Adipose tissue (tissue), 3 donors: Measurements from ENCODE around the gene RBMS3. TPM values are rescaled to one million over a fixed set of nuclear protein-coding genes. Genes with fewer than 3 reads are reported as not detected.

ENCODE experiments used
- H3K27ac ChIP-seq: one replicate; pipeline ENCODE4 v1.5.1; 2013; ENCODE audit warnings: low read depth, low read length
- WGBS, 3 donors: extraction: QIAGEN DNeasy Blood & Tissue Kit; methylation state at CpG; one replicate each; pipeline ENCODE4 v1.1.7; 2013; 5-methylcytosine and 5-hydroxymethylcytosine counted together
- polyA plus RNA-seq, 3 donors: library from polyadenylated mRNA; stranded (reverse); fragments of 200-250 nt; gene quantifications; one replicate each; pipeline ENCODE4 v1.2.3, GENCODE V29; 2013
- donor health status: healthy with polysubstance abuse.
- donor health status: Bipolar disorder and iron deficiency.
- donor health status: healthy.

The RBMS3 gene
- polyA plus RNA-seq, 3 donors = 1.4 to 16.2 (median 10.2) TPM

GRCh38 chr3:29331035-29331434 is 50.2 kb downstream of the RBMS3 start:
- WGBS, 3 donors = 76 to 89% (median 88%) methylated on average over 4 of the region's 4 CpGs
- H3K27ac ChIP-seq = no peak overlapping the region

- no peak overlapping the region for H3K27ac ChIP-seq
- 69 to 80% (median 70%) methylated on average over 5 of the region's 5 CpGs for WGBS, 3 donors
Observed at GRCh38 chr3:29331456-29332194, 50.8 kb downstream of the RBMS3 start.

DNA sequence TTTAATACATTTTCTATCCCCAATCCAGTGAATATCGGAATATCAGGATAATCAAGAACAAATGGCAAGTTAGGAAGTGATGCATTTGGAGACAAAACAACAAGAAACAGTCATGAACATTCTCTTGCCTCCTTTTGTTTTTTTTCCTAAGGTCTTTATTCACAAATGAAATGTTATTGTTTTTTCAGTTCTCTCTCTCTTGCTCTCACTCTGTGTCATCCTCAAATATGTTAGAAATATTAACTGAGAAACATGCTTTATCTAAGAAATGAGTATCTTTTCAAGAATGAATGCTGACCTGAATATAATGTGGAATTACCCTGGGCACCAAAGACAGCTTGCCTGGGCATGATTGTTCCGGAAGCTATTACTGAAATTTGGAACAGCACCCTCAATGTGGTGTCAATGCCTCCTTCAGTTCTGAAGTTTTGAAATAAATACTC is 51.3 kb downstream of the RBMS3 start:
- WGBS, 3 donors = 71 to 84% (median 81%) methylated on average over 2 of the region's 2 CpGs
- no peak overlapping the region for H3K27ac ChIP-seq

- 78 to 89% (median 82%) methylated on average over 3 of the region's 3 CpGs for WGBS, 3 donors
- H3K27ac ChIP-seq = no peak overlapping the region
Observed at GRCh38 chr3:29333576-29333975, 52.7 kb downstream of the RBMS3 start.

- H3K27ac ChIP-seq = no peak overlapping the region
Observed at GRCh38 chr3:29334706-29335105, 53.8 kb downstream of the RBMS3 start.

GRCh38 chr3:29335438-29335837 is 54.6 kb downstream of the RBMS3 start:
- 3 to 7% (median 6%) methylated on average over 6 of the region's 6 CpGs for WGBS, 3 donors
- no peak overlapping the region for H3K27ac ChIP-seq

More at GRCh38 chr3:29334706-29335105, 53.8 kb downstream of the RBMS3 start:
- 44 to 74% (median 70%) methylated on average over 3 of the region's 3 CpGs for WGBS, 3 donors

DNA sequence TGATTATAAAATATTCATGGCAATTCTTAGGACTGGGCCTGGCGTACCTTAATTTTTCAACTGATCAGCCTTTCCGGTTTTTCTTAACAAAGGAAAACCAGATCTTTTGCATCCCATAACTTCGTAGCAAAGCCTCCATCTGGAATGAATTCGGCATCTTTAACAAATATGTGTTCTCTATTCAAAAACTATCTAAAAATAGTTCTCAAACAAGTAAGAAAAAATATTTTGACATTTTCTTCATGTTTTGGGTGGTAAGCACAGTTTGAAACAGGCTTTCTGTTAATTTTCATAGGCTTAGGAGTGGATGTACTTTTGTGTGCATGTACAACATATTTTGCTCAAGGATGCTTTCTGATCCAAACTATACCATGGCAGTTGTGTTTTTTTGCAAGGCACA is 55.1 kb downstream of the RBMS3 start:
- 44 to 68% (median 46%) methylated on average over 4 of the region's 4 CpGs for WGBS, 3 donors

DNA sequence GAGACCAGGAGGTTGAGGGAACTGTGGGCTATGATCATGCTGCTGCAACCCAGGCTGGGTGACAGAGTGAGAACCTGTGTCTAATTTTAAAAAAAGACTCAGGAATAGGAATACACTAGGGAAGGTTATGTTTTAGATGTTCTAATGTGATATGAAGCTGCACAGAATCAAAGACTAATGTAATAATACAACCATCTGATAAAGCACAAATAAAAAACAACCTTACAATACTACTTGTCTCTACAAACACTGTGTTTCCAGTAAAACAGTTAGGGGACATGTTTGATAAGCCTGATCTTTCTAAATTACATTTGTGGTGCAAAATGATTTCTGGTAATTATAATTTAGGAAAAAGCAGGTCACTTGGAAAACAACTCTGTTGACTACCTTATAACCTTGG is 56.7 kb downstream of the RBMS3 start:
- H3K27ac ChIP-seq = no peak overlapping the region

More for the DNA sequence above, 55.1 kb downstream of the RBMS3 start:
- H3K27ac ChIP-seq = no peak overlapping the region

DNA sequence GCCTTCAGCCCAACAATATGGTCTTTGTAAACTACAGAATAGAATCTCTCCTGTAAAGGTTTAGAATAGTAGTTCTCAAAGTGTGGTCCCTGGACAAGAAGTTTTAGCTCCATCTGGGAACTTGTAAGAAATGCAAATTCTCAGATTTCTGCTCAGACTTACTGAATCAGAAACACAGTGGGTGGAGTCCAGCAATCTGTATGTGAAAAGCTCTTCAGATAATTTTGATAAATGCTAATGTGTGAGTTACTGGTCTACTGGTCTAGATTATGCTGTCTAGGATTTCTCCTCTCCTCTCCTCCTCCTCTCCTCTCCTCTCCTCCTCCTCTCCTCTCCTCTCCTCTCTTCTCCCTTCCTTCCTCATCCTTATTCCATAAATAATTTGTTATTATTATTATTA is 57.5 kb downstream of the RBMS3 start:
- no peak overlapping the region for H3K27ac ChIP-seq

- WGBS, 3 donors = 56 to 77% (median 74%) methylated on average over 8 of the region's 8 CpGs
- no peak overlapping the region for H3K27ac ChIP-seq
Observed at GRCh38 chr3:29339016-29339833, 58.4 kb downstream of the RBMS3 start.

GRCh38 chr3:29344154-29344553 is 63.3 kb downstream of the RBMS3 start:
- WGBS, 3 donors = 68 to 80% (median 77%) methylated on average over 3 of the region's 3 CpGs
- no peak overlapping the region for H3K27ac ChIP-seq

DNA sequence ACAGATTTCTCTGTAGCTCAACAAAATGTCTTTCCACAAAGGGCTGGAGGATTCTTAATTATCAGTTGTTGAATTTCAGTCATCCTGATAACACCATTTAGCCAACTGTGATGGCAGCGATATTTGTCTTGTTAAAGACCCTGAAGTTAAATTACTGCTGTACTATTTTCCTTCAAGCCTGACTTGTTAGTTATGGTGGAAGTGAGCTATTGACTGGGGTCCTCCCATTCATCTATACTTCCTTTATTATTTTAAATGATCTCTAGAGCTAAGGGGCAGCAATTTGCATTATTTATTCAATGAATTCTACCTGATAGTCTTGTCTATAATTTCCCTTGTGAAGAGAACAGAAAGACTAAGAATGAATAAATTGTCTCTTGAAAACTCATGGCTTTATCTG is 64.1 kb downstream of the RBMS3 start:
- WGBS, 3 donors = 64 to 92% (median 90%) methylated on average over 1 of the region's 1 CpG
- no peak overlapping the region for H3K27ac ChIP-seq

- 60 to 88% (median 70%) methylated on average over 3 of the region's 3 CpGs for WGBS, 3 donors
- no peak overlapping the region for H3K27ac ChIP-seq
Observed at GRCh38 chr3:29345516-29346300, 64.8 kb downstream of the RBMS3 start.

DNA sequence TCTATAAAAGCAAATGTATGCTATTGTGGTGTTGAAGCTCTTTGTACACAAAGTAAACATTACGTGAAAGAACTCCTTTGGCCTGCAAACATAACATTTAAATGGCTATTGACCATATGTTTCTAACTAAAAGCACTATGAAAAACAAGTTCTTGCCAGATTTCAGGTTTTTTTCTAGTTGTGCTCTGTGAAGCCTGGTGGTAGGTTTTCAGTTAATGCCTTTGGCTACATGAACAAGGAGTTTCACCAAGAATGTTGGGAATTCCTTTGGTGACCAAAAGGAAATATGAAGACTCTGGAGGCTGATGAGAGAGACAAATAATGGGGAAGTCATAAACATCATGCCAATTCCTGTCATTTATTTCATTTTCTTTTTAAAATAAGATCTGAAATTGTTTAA is 66.0 kb downstream of the RBMS3 start:
- 50 to 89% (median 82%) methylated on average over 1 of the region's 1 CpG for WGBS, 3 donors

GRCh38 chr3:29347412-29347811 is 66.5 kb downstream of the RBMS3 start:
- WGBS, 3 donors = 52 to 73% (median 61%) methylated on average over 5 of the region's 5 CpGs
- H3K27ac ChIP-seq = no peak overlapping the region

More for the DNA sequence above, 66.0 kb downstream of the RBMS3 start:
- no peak overlapping the region for H3K27ac ChIP-seq

DNA sequence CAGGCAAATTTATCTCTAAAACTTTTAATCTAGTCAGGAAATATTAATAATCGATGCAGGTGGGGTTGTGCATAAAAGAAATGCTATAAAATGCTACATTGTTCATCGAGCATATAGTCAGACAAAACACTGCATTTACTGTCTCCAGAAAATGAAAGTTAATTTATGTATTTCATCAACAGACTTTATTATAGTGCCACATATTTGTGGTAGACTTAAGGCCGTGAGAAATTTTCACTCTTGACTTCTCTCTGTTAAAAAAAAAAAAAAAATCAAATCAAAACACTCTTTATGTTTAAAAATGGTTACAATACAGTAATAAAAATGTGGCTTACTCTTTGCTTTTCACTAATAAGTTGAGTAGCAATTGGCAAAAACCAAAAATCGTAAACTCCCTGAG is 67.4 kb downstream of the RBMS3 start:
- WGBS, 3 donors = 54 to 85% (median 65%) methylated on average over 4 of the region's 4 CpGs
- no peak overlapping the region for H3K27ac ChIP-seq

- no peak overlapping the region for H3K27ac ChIP-seq
- WGBS, 3 donors = 33 to 63% (median 48%) methylated on average over 2 of the region's 2 CpGs
Observed at GRCh38 chr3:29349049-29349448, 68.2 kb downstream of the RBMS3 start.

DNA sequence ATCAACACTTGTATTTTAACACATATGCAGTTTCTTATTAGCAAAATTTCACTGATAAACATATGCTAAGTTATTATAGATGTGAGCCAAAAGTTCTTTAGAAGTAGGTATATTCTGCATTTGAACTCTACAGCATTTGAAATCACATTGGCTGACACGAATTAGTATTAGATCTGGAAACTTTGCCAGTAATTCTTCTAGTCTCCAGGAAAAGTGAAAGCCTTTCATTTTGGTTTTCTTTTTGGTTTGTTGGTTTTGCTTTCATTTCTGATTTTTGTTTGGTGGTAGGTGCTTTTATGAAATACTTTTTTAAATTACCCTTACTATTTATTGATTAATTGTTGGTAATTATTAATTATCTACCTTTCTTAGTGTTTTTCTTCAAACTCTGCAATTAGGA is 72.9 kb downstream of the RBMS3 start:
- H3K27ac ChIP-seq = no peak overlapping the region
- WGBS, 3 donors = 1 to 44% (median 4%) methylated on average over 1 of the region's 1 CpG

DNA sequence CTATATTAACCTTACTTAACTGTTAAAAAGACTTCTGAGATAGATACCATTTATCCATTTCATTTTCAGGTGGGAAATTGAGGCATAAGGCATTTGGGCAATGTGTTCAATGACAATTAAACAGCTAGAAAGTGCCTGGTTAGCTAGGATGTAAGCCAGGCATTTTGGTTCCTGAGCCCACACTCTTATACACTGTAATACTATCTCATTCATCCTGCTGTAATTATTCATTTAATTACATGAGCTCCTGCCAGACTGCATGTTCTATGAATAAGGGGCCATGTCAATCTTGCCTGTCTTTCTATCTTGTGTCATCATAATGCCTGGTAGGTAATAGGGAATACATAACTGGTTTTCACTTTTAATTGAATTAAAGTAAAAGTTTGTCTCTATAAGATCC is 74.0 kb downstream of the RBMS3 start:
- H3K27ac ChIP-seq = no peak overlapping the region
